ENCODE results near the gene BBS9. TPM values are rescaled to one million over a fixed set of nuclear protein-coding genes. Genes with fewer than 3 reads are reported as not detected.
A peak's percentile ranks its signal among the peaks of the same experiment; 100 is the strongest.

The BBS9 gene
- total RNA-seq, 1 experiment from 2014 or later: 5.1 TPM

- CTCF ChIA-PET: interaction anchor here (0.6 to 4.0 kb wide), 33 partner anchors 9 to 344 kb away, joined by 3 to 31 read pairs (median 5); partner anchors contain the start of genes BBS9 and NT5C3A
- intact Hi-C loops (cut with micrococcal nuclease): loop anchor here (2.0 to 5.0 kb wide), 4 partner anchors 20 to 417 kb away; partner anchors contain the start of genes BBS9 and NT5C3A
These were observed 20.2 kb upstream of the BBS9 start, which contains the start of gene RP9 for GRCh38 chr7:33109005-33109757. Gene RP9, minus strand, starts transcription at chr7:33109404. Its CDS starts 32 bp downstream, at chr7:33109372.

GRCh38 chr7:33109758-33110238, 19.6 kb upstream of the BBS9 start:
- Mint-ChIP-seq H3K4me3 (ENCODE audit: unreplicated experiment) (peak overlapping the region; percentile 80), H3K36me3 (ENCODE audit: insufficient read depth, unreplicated experiment) (peaks cover 7% of the 10 kb centered on the region), H3K4me1 (ENCODE audit: insufficient read depth, unreplicated experiment) (peaks cover 4% of the 10 kb centered on the region), H3K9me3 (ENCODE audit: unreplicated experiment) (no peaks in the 10 kb centered on the region), H3K27ac (ENCODE audit: low read depth, unreplicated experiment) (no peak overlapping the region), H3K27me3 (ENCODE audit: insufficient read depth, unreplicated experiment) (peaks cover 14% of the 10 kb centered on the region)
- no peak for TF ChIP-seq CTCF (IDR thresholded peaks at IDR 0.05; ENCODE audit: unreplicated experiment)
- DNase-seq (ENCODE audit: unreplicated experiment): peak; percentile 36
- ChIA-PET POLR2A (interaction anchor here (0.6 to 4.2 kb wide), 8 partner anchors 18 to 377 kb away, joined by 3 to 44 read pairs (median 6); partner anchors contain the start of genes BBS9, FKBP9 and NT5C3A), CTCF (interaction anchor here (0.5 to 4.0 kb wide), 16 partner anchors 12 to 345 kb away, joined by 3 to 21 read pairs (median 4); partner anchors contain the start of genes BBS9 and NT5C3A)
- intact Hi-C loops (cut with micrococcal nuclease): loop anchor here (2.0 to 5.0 kb wide), 4 partner anchors 19 to 417 kb away; partner anchors contain the start of genes BBS9 and NT5C3A
- BruUV-seq (replicated peaks): no TSS peak

More at GRCh38 chr7:33109005-33109757, 20.2 kb upstream of the BBS9 start, which contains the start of gene RP9:
- Mint-ChIP-seq H3K4me1 (ENCODE audit: insufficient read depth, unreplicated experiment) (peaks cover 4% of the 10 kb centered on the region), H3K9me3 (ENCODE audit: unreplicated experiment) (no peaks in the 10 kb centered on the region), H3K36me3 (ENCODE audit: insufficient read depth, unreplicated experiment) (peaks cover 7% of the 10 kb centered on the region), H3K4me3 (ENCODE audit: unreplicated experiment) (peak within 1 kb of the TSS; percentile 80), H3K27me3 (ENCODE audit: insufficient read depth, unreplicated experiment) (peaks cover 9% of the 10 kb centered on the region), H3K27ac (ENCODE audit: low read depth, unreplicated experiment) (peak within 1 kb of the TSS; percentile 80)
- no TSS peak for BruUV-seq (replicated peaks)
- POLR2A ChIA-PET: interaction anchor here (0.6 to 4.2 kb wide), 18 partner anchors 11 to 448 kb away, joined by 3 to 44 read pairs (median 5); partner anchors contain the start of genes BBS9, FKBP9, KBTBD2 and NT5C3A
- DNase-seq (ENCODE audit: unreplicated experiment): peak; percentile 63
- peak; percentile 67 for TF ChIP-seq CTCF (IDR thresholded peaks at IDR 0.05; ENCODE audit: unreplicated experiment)

- intact Hi-C loops (cut with micrococcal nuclease): no loop called here
- no peaks in the 10 kb centered on the region for H3K9me3 Mint-ChIP-seq (ENCODE audit: unreplicated experiment)
- H3K4me1 Mint-ChIP-seq (ENCODE audit: insufficient read depth, unreplicated experiment): peaks cover 4% of the 10 kb centered on the region
- H3K4me3 Mint-ChIP-seq (ENCODE audit: unreplicated experiment): no peak overlapping the region
- ChIA-PET POLR2A (interaction anchor here (1.0 kb wide), 1 partner anchor 9 kb away, joined by 3 read pairs; no protein-coding TSS in a partner anchor), CTCF (interaction anchor here (0.9 kb wide), 1 partner anchor 75 kb away, joined by 3 read pairs; no protein-coding TSS in a partner anchor)
- no TSS peak for BruUV-seq (replicated peaks)
- no peak overlapping the region for H3K27ac Mint-ChIP-seq (ENCODE audit: low read depth, unreplicated experiment)
- no peak for DNase-seq (ENCODE audit: unreplicated experiment)
- H3K27me3 Mint-ChIP-seq (ENCODE audit: insufficient read depth, unreplicated experiment): peaks cover 18% of the 10 kb centered on the region
- TF ChIP-seq CTCF (IDR thresholded peaks at IDR 0.05; ENCODE audit: unreplicated experiment): no peak
- no peaks in the 10 kb centered on the region for H3K36me3 Mint-ChIP-seq (ENCODE audit: insufficient read depth, unreplicated experiment)
These were observed 17.8 kb upstream of the BBS9 start for GRCh38 chr7:33111614-33112013.

- ChIA-PET POLR2A (interaction anchor here (0.7 kb wide), 1 partner anchor 76 kb away, joined by 3 read pairs; no protein-coding TSS in a partner anchor), CTCF (no interaction called here)
- no peaks in the 10 kb centered on the region for H3K4me1 Mint-ChIP-seq (ENCODE audit: insufficient read depth, unreplicated experiment)
- no TSS peak for BruUV-seq (replicated peaks)
- no peak overlapping the region for H3K27ac Mint-ChIP-seq (ENCODE audit: low read depth, unreplicated experiment)
- no peak for DNase-seq (ENCODE audit: unreplicated experiment)
- no peak for TF ChIP-seq CTCF (IDR thresholded peaks at IDR 0.05; ENCODE audit: unreplicated experiment)
- peaks cover 18% of the 10 kb centered on the region for H3K27me3 Mint-ChIP-seq (ENCODE audit: insufficient read depth, unreplicated experiment)
- intact Hi-C loops (cut with micrococcal nuclease): no loop called here
- no peak overlapping the region for H3K4me3 Mint-ChIP-seq (ENCODE audit: unreplicated experiment)
- no peaks in the 10 kb centered on the region for H3K36me3 Mint-ChIP-seq (ENCODE audit: insufficient read depth, unreplicated experiment)
- H3K9me3 Mint-ChIP-seq (ENCODE audit: unreplicated experiment): peaks cover 10% of the 10 kb centered on the region
These were observed 14.4 kb upstream of the BBS9 start for GRCh38 chr7:33114976-33115375.

Data from MCF 10A (cell line).